ENCODE data around the gene KLK15. TPM values are rescaled to one million over a fixed set of nuclear protein-coding genes. Genes with fewer than 3 reads are reported as not detected.

The KLK15 gene
- total RNA-seq, 1 donor from 2014 or later, result not detected

- TF ChIP-seq, protein P1, sequence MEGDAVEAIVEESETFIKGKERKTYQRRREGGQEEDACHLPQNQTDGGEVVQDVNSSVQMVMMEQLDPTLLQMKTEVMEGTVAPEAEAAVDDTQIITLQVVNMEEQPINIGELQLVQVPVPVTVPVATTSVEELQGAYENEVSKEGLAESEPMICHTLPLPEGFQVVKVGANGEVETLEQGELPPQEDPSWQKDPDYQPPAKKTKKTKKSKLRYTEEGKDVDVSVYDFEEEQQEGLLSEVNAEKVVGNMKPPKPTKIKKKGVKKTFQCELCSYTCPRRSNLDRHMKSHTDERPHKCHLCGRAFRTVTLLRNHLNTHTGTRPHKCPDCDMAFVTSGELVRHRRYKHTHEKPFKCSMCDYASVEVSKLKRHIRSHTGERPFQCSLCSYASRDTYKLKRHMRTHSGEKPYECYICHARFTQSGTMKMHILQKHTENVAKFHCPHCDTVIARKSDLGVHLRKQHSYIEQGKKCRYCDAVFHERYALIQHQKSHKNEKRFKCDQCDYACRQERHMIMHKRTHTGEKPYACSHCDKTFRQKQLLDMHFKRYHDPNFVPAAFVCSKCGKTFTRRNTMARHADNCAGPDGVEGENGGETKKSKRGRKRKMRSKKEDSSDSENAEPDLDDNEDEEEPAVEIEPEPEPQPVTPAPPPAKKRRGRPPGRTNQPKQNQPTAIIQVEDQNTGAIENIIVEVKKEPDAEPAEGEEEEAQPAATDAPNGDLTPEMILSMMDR (IDR thresholded peaks at IDR 0.05), result no peak
- Mint-ChIP-seq H3K27ac (ENCODE audit: unreplicated experiment) (no peak overlapping the region), H3K4me1 (ENCODE audit: low read depth) (peaks cover 13% of the 10 kb centered on the region), H3K9me3 (ENCODE audit: low read depth) (peaks cover 3% of the 10 kb centered on the region), H3K4me3 (ENCODE audit: unreplicated experiment) (no peak overlapping the region), H3K27me3 (ENCODE audit: low read depth) (peaks cover 12% of the 10 kb centered on the region), H3K36me3 (ENCODE audit: low read depth) (no peaks in the 10 kb centered on the region)
- DNase-seq (ENCODE audit: low spot score), result peak; percentile 48
These were observed 3.9 kb upstream of the KLK15 start for GRCh38 chr19:50837300-50837699.

GRCh38 chr19:50836543-50837195 lies 3.3 kb upstream of the KLK15 start:
- Mint-ChIP-seq H3K36me3 (ENCODE audit: low read depth) (no peaks in the 10 kb centered on the region), H3K4me3 (ENCODE audit: unreplicated experiment) (peak overlapping the region; percentile 74), H3K9me3 (ENCODE audit: low read depth) (no peaks in the 10 kb centered on the region), H3K4me1 (ENCODE audit: low read depth) (peaks cover 13% of the 10 kb centered on the region), H3K27ac (ENCODE audit: unreplicated experiment) (no peak overlapping the region), H3K27me3 (ENCODE audit: low read depth) (peaks cover 11% of the 10 kb centered on the region)
- peak; percentile 75 for DNase-seq (ENCODE audit: low spot score)
- TF ChIP-seq, protein P1 (IDR thresholded peaks at IDR 0.05), result no peak

- peak; percentile 84 for DNase-seq (ENCODE audit: low spot score)
- peaks cover 13% of the 10 kb centered on the region for H3K4me1 Mint-ChIP-seq (ENCODE audit: low read depth)
These were observed 2.6 kb upstream of the KLK15 start for GRCh38 chr19:50835785-50836542.

DNA sequence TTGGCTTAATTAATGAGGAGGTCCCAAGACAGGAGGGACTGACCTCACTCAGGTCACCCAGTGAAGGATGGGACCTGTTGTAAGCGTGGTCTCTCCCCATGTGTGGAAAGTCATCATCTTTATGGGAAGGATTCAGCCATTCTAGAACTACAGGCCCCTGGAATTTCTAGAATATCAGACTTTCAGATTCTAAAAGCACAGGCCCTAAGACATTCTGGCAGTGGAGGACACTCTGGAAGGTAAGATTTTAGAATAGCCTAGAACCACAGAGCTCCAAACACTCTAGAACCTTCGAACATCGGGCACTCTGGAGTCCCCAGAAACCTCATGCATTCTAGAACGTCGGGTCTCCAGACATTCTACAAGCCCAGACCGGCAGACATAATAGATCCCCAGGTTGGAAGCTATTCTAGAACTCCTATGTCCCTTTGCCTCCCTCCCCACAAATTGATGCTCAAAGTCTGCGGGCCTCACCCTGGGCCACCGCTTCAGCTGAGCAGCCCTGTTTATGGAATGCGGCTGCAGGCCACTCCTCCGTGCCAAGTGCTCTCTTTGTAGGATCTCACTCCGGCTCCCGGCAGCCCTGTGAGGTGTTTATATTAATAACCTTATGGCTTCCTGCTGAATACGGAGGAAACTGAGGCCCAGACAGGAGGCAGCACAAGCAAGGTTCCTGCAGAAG lies 1.9 kb upstream of the KLK15 start:
- peaks cover 11% of the 10 kb centered on the region for H3K27me3 Mint-ChIP-seq (ENCODE audit: low read depth)
- TF ChIP-seq, protein P1 (IDR thresholded peaks at IDR 0.05), result no peak
- H3K27ac Mint-ChIP-seq (ENCODE audit: unreplicated experiment), result no peak overlapping the region
- peak overlapping the region; percentile 74 for H3K4me3 Mint-ChIP-seq (ENCODE audit: unreplicated experiment)
- DNase-seq (ENCODE audit: low spot score), result peak; percentile 75
- no peaks in the 10 kb centered on the region for H3K36me3 Mint-ChIP-seq (ENCODE audit: low read depth)
- no peaks in the 10 kb centered on the region for H3K9me3 Mint-ChIP-seq (ENCODE audit: low read depth)
- H3K4me1 Mint-ChIP-seq (ENCODE audit: low read depth), result peaks cover 13% of the 10 kb centered on the region

More at GRCh38 chr19:50835785-50836542, 2.6 kb upstream of the KLK15 start:
- H3K27ac Mint-ChIP-seq (ENCODE audit: unreplicated experiment), result no peak overlapping the region
- H3K4me3 Mint-ChIP-seq (ENCODE audit: unreplicated experiment), result peak overlapping the region; percentile 74
- H3K9me3 Mint-ChIP-seq (ENCODE audit: low read depth), result no peaks in the 10 kb centered on the region
- H3K36me3 Mint-ChIP-seq (ENCODE audit: low read depth), result no peaks in the 10 kb centered on the region
- H3K27me3 Mint-ChIP-seq (ENCODE audit: low read depth), result peaks cover 11% of the 10 kb centered on the region
- TF ChIP-seq, protein P1 (IDR thresholded peaks at IDR 0.05), result no peak

DNA sequence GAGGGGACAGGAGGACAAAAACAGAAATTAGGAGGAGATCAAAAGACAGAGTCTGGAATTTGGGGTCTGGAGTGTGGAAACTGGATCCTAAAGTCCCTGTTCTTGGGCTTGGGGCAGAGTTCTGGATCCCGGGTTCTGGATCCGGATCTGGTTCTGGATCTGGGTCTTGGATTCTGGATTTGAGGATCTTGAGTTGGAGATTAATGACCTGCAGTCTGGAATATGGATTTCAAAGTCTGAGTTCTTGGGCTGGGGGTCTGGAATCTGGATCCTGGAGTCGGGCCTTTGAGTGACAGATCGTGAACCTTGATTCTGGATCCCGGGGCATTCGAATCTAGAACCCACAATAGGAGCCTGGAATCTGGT lies 411 bp upstream of the KLK15 start:
- TF ChIP-seq, protein P1 (IDR thresholded peaks at IDR 0.05), result no peak
- H3K4me3 Mint-ChIP-seq (ENCODE audit: unreplicated experiment), result no peak overlapping the region
- H3K4me1 Mint-ChIP-seq (ENCODE audit: low read depth), result peaks cover 13% of the 10 kb centered on the region
- H3K36me3 Mint-ChIP-seq (ENCODE audit: low read depth), result no peaks in the 10 kb centered on the region
- DNase-seq (ENCODE audit: low spot score), result no peak
- H3K27me3 Mint-ChIP-seq (ENCODE audit: low read depth), result peaks cover 14% of the 10 kb centered on the region
- H3K27ac Mint-ChIP-seq (ENCODE audit: unreplicated experiment), result no peak overlapping the region
- H3K9me3 Mint-ChIP-seq (ENCODE audit: low read depth), result no peaks in the 10 kb centered on the region

Measured in chondrocyte (in vitro differentiated cells).